DND-41 (cell line): ENCODE results near the gene TMPRSS4.

ENCODE experiments used
- EZH2 ChIP-seq: IDR thresholded peaks from 3 replicates; pipeline ENCODE4 v1.6.1; 2012; ENCODE audit warnings: borderline replicate concordance, low read depth, mild to moderate bottlenecking, moderate library complexity, low read length, inconsistent platforms; ENCODE audit not compliant: severe bottlenecking
- TF ChIP-seq, protein P1 (sequence below): IDR thresholded peaks from 2 replicates; pipeline ENCODE4 v1.5.1; 2012; ENCODE audit warnings: borderline replicate concordance, low read length, moderate library complexity, mild to moderate bottlenecking; ENCODE audit not compliant: poor library complexity, severe bottlenecking; ENCODE audit errors: extremely low read depth

GRCh38 chr11:118102721-118103261 is 25.9 kb downstream of the TMPRSS4 start:
- TF ChIP-seq, protein P1, sequence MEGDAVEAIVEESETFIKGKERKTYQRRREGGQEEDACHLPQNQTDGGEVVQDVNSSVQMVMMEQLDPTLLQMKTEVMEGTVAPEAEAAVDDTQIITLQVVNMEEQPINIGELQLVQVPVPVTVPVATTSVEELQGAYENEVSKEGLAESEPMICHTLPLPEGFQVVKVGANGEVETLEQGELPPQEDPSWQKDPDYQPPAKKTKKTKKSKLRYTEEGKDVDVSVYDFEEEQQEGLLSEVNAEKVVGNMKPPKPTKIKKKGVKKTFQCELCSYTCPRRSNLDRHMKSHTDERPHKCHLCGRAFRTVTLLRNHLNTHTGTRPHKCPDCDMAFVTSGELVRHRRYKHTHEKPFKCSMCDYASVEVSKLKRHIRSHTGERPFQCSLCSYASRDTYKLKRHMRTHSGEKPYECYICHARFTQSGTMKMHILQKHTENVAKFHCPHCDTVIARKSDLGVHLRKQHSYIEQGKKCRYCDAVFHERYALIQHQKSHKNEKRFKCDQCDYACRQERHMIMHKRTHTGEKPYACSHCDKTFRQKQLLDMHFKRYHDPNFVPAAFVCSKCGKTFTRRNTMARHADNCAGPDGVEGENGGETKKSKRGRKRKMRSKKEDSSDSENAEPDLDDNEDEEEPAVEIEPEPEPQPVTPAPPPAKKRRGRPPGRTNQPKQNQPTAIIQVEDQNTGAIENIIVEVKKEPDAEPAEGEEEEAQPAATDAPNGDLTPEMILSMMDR = no peak
- TF ChIP-seq EZH2 = no peak
